Epithelial cell of esophagus (primary cell): ENCODE data around the gene ACKR2.

Experiments used
- DNase-seq: peaks from one replicate; pipeline ENCODE4 v3.0.0; 2010; ENCODE audit warnings: low read depth
- H3K4me3 ChIP-seq: 2 replicates; pipeline ENCODE4 v1.5.1; 2011; ENCODE audit warnings: mild to moderate bottlenecking, low read length, control low read depth
- CTCF ChIP-seq: IDR thresholded peaks from 2 replicates; pipeline ENCODE4 v1.5.1; 2011; ENCODE audit warnings: low read depth, mild to moderate bottlenecking, low read length, control low read depth, inconsistent platforms; ENCODE audit not compliant: insufficient read depth; ENCODE audit errors: missing control alignments

ACKR2 gene

DNA sequence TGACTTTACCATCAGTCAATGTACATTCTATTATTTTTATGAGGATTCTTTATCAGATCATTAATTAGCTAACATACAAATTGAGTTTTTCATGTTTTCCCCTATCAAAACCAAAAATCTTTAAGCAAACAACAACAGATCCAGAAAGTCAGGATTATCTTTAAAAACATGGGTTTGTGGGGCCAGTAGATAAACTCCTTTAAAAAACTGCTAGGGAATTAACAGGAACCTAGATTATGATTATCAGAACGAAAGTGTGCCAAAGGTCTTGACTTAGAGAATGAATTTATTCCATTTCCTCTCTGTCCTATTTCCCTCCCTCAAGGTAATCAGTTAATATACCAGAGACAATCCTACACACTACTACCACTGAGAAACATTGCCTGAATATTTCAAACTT, 23.0 kb upstream of the ACKR2 start:
- H3K4me3 ChIP-seq: no peak overlapping the region
- no peak for TF ChIP-seq CTCF
- DNase-seq: no peak

DNA sequence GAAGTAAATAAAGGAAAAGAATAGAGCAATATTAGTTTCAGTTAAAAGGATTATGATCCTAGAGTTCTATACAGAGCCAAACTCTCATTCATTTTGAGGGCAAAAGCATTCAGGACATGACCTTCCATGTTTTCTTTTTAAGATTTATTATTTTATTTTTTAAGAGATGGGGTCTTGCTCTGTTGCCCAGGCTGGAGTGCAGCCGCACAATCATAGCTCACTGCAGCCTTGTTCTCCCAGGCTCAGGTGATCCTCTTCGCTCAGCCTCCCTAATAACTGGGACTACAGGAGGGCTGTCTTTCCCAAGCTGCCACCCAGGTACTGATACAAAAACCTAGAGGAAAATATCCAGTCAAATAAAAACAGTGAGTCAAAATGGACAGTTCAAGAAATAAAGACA, 22.6 kb upstream of the ACKR2 start:
- H3K4me3 ChIP-seq: no peak overlapping the region
- no peak for TF ChIP-seq CTCF
- no peak for DNase-seq

GRCh38 chr3:42790714-42791229, 18.5 kb upstream of the ACKR2 start:
- DNase-seq: no peak
- no peak for TF ChIP-seq CTCF
- no peak overlapping the region for H3K4me3 ChIP-seq

DNA sequence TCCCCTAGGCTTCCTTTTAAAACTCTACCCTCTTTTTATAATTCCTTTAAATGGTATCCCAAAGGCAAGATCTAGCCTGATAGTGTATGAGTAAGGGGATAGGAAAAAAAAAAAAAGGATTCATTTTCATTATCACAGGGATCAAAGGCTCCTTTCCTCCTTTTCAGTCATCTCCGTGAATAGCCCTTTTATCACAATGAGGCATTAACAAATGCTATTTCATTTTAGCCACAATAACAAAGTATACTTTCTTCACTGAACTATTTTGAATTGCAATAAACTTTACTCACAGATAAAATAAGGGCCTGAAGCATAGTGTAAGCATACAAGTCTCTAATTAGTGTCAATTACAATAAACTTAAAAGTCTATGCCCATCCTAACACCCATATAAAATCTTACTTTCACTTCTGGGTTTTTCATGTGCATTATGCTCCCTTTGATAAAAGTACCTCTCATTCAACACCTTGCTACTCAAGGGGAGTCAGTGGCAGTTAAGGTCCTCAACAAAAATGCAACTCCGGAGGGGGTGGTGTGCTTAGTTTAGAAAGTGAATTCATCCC, 13.5 kb upstream of the ACKR2 start:
- TF ChIP-seq CTCF: no peak
- DNase-seq: no peak
- no peak overlapping the region for H3K4me3 ChIP-seq

DNA sequence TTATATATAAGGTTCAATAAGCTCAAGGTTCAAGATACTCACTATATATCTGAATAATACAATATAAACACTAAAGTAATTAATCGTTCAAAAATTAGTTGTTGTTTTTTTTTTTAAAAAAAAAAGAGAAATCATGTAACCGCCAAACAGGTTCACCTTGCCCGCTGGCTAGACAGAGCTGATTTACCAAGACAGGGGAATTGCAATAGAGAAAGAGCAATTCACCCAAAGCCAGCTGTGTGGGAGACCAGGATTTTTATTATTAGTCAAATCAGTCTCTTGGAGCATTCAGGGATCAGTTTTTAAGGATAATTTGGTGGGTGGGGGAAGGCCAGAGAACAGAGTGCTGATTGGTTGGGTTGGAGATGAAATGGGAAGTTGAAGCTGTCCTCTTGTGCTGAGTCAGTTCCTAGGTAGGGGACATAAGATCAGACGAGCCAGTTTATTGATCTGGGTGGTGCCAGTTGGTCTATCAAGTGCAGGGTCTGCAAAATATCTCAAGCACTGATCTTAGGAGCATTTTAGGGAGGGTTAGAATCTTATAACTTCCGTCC, 12.8 kb upstream of the ACKR2 start:
- H3K4me3 ChIP-seq: no peak overlapping the region
- no peak for DNase-seq
- no peak for TF ChIP-seq CTCF

DNA sequence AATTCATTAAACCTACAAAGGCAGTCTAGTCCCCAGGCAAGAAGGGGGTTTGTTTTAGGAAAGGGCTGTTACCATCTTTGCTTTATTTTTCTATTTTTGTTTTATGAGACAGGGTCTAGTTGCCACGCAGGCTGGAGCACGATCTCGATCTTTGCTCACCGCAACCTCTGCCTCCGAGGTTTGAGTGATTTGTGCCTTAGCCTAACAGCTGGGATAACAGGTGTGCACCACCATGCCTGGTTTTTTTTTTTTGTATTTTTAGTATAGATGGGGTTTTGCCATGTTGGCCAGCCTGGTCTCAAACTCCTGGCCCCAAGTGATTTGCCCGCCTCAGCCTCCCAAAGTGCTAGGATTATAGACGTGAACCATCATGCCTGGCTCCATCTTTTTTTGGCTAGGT, 9.9 kb upstream of the ACKR2 start:
- DNase-seq: no peak
- H3K4me3 ChIP-seq: no peak overlapping the region
- no peak for TF ChIP-seq CTCF

DNA sequence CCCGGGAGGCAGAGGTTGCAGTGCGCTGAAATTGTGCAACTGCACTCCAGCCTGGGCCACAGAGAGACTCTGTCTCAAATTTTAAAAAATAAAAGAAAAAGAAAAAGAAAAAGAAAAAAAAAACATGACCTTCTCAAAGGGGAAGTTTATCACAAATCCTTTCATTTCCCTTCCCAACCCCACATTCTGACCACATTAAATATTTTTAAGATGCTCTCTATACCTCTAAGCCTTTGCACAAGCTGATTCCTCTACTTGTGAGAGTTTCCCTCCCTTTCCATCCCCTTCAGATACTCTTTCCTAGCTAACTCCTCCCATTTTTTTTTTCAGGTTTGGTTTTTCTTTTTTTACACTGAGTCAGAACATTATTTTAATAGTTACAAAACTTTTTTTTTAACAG, 9.0 kb upstream of the ACKR2 start:
- TF ChIP-seq CTCF: no peak
- H3K4me3 ChIP-seq: no peak overlapping the region
- DNase-seq: no peak
